SU-DHL-6 (cell line): ENCODE results near the gene OOSP1.
"Not testable (repeated sequence)": the region's sequence is repeated elsewhere in the genome, so short reads cannot be mapped to it uniquely, and the experiment has no call there.

Experiments
- H2AFZ ChIP-seq: fragments of 200-600 bp; sonication (generic); 2 replicates; pipeline ENCODE4 v1.6.1; 2014; ENCODE audit warnings: low read depth, mild to moderate bottlenecking, moderate library complexity, mixed read lengths, antibody characterized with exemption, low read length; ENCODE audit not compliant: severe bottlenecking
- H3F3A ChIP-seq: fragments of 200-600 bp; shearing (Covaris generic); 2 replicates; pipeline ENCODE4 v1.6.0; 2016; ENCODE audit warnings: antibody characterized with exemption, mild to moderate bottlenecking; ENCODE audit not compliant: insufficient read depth
- H3K27ac ChIP-seq: fragments of 200-600 bp; sonication (generic); 2 replicates; pipeline ENCODE4 v1.5.1; 2016; ENCODE audit warnings: low read depth, mild to moderate bottlenecking, low read length, moderate library complexity, mixed read lengths
- H3K27me3 ChIP-seq: fragments of 200-600 bp; sonication (generic), shearing (Covaris generic); 2 replicates; pipeline ENCODE4 v1.6.0; 2014; ENCODE audit warnings: mild to moderate bottlenecking, low read length
- H3K36me3 ChIP-seq: fragments of 200-600 bp; sonication (generic); 2 replicates; pipeline ENCODE4 v1.6.1; 2014; ENCODE audit warnings: mild to moderate bottlenecking, low read length, mixed read lengths
- H3K4me2 ChIP-seq: fragments of 300-600, 200-600 bp; shearing (Covaris generic), sonication (generic); 2 replicates; pipeline ENCODE4 v1.6.0; 2014; ENCODE audit warnings: low read length, low read depth, mild to moderate bottlenecking; ENCODE audit not compliant: poor library complexity, severe bottlenecking
- H3K4me3 ChIP-seq: fragments of 200-600 bp; sonication (generic); 2 replicates; pipeline ENCODE4 v1.5.1; 2014; ENCODE audit warnings: antibody characterized with exemption, low read length, mild to moderate bottlenecking, mixed read lengths; ENCODE audit not compliant: insufficient read depth, poor library complexity, severe bottlenecking
- H3K79me2 ChIP-seq: fragments of 200-600 bp; sonication (generic); 2 replicates; pipeline ENCODE4 v1.6.1; 2014; ENCODE audit warnings: mild to moderate bottlenecking, low read length, moderate library complexity; ENCODE audit not compliant: insufficient read depth
- H3K9ac ChIP-seq: fragments of 200-600 bp; sonication (generic); 2 replicates; pipeline ENCODE4 v1.7.0; 2014; ENCODE audit warnings: mild to moderate bottlenecking, low read length
- H3K9me2 ChIP-seq: fragments of 200-600 bp; sonication (generic); replicated peaks from 2 replicates; pipeline ENCODE4 v1.6.1; 2014; ENCODE audit warnings: low read length; ENCODE audit not compliant: insufficient read depth
- H3K9me3 ChIP-seq: fragments of 200-600 bp; sonication (generic); 2 replicates; pipeline ENCODE4 v1.6.1; 2014; ENCODE audit warnings: low read length, mixed read lengths; ENCODE audit not compliant: insufficient read depth
- H4K20me1 ChIP-seq: fragments of 200-600 bp; sonication (generic); 2 replicates; pipeline ENCODE4 v1.6.1; 2014; ENCODE audit warnings: low read depth, mild to moderate bottlenecking, antibody characterized with exemption, low read length, moderate library complexity, mixed read lengths
- EZH2phosphoT487 ChIP-seq: fragments of 200-600 bp; sonication (generic), shearing (Covaris generic); conservative IDR thresholded peaks from 2 replicates; pipeline ENCODE4 v1.6.1; 2018; ENCODE audit warnings: mild to moderate bottlenecking, antibody characterized with exemption, low read length, moderate library complexity, mixed read lengths
- TF ChIP-seq, protein P1 (sequence below): fragments of 200-600 bp; sonication (generic); IDR thresholded peaks from one replicate; pipeline ENCODE4 v1.5.1; 2017; ENCODE audit warnings: antibody characterized with exemption, mild to moderate bottlenecking, low read length, moderate library complexity; ENCODE audit not compliant: insufficient read depth, poor library complexity, severe bottlenecking

OOSP1 gene

DNA sequence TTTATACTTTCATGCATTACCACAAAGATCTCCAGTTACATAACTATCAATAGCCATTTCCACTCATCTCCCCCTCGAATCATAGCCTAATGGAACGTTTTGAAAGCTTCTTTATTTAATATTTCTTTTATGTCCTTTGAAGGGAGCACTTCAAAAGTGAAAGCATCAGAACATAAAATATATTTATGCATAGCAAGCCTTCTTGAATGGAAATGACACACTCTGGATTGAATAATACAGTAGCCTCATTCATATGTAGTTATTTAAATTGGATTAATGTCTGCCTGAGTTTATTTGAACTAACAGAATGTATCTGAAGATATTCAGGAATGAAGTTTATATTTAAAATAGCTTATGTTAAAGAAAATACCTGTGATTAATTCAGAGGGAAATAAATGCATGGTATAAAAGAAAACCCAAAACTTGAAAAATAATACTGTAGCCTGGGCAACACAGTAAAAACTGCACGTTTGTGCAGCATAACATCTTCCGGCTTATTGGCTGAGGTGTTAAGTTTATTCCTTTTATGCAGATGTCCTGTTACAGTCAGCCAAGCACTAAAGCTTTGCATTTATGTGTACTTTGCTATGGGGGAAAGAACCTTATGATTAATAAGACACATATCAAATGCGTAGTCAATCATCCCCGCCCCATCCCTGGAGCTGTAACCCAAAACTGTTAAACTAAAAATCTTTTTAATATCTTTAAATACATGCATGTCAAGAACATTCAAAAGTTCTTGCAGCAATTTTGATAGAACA is 37.7 kb upstream of the OOSP1 start:
- Histone ChIP-seq H3F3A (no peaks in the 10 kb centered on the region), H3K36me3 (no peaks in the 10 kb centered on the region), H2AFZ (no peak overlapping the region), H4K20me1 (no peaks in the 10 kb centered on the region), H3K79me2 (no peaks in the 10 kb centered on the region), H3K9me2 (no peaks in the 10 kb centered on the region), H3K9me3 (no peaks in the 10 kb centered on the region), H3K27ac (no peak overlapping the region), H3K27me3 (no peaks in the 10 kb centered on the region), H3K4me2 (no peak overlapping the region), H3K4me3 (no peak overlapping the region), H3K9ac (no peak overlapping the region)
- TF ChIP-seq, protein P1, sequence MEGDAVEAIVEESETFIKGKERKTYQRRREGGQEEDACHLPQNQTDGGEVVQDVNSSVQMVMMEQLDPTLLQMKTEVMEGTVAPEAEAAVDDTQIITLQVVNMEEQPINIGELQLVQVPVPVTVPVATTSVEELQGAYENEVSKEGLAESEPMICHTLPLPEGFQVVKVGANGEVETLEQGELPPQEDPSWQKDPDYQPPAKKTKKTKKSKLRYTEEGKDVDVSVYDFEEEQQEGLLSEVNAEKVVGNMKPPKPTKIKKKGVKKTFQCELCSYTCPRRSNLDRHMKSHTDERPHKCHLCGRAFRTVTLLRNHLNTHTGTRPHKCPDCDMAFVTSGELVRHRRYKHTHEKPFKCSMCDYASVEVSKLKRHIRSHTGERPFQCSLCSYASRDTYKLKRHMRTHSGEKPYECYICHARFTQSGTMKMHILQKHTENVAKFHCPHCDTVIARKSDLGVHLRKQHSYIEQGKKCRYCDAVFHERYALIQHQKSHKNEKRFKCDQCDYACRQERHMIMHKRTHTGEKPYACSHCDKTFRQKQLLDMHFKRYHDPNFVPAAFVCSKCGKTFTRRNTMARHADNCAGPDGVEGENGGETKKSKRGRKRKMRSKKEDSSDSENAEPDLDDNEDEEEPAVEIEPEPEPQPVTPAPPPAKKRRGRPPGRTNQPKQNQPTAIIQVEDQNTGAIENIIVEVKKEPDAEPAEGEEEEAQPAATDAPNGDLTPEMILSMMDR = no peak
- TF ChIP-seq EZH2phosphoT487 = no peak

DNA sequence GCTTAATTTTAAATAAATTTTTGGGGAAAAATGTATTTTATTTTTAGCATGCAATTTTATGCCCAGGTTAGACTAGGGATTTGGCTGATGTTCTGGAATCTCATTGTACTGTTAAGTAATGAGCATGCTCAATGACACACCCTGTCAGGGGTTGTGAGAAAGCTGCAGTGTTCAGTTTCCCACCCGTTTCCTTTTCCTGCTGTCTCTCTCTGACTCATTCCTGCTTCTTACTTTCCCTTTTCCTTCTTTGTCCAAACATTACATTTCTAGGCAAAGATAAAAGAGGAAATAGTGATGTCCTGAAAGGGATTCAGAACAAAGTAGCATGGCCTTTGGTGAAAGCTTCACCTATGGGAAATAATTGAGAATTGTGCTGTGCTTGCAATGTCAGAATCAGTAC is 36.9 kb upstream of the OOSP1 start:
- Histone ChIP-seq H3K9ac (no peak overlapping the region), H3K4me2 (no peak overlapping the region), H3K9me2 (no peaks in the 10 kb centered on the region), H3K79me2 (no peaks in the 10 kb centered on the region), H3K27me3 (no peaks in the 10 kb centered on the region), H4K20me1 (no peaks in the 10 kb centered on the region), H3K9me3 (no peaks in the 10 kb centered on the region), H2AFZ (no peak overlapping the region), H3F3A (no peaks in the 10 kb centered on the region), H3K36me3 (no peaks in the 10 kb centered on the region), H3K27ac (no peak overlapping the region), H3K4me3 (no peak overlapping the region)
- no peak for TF ChIP-seq EZH2phosphoT487

DNA sequence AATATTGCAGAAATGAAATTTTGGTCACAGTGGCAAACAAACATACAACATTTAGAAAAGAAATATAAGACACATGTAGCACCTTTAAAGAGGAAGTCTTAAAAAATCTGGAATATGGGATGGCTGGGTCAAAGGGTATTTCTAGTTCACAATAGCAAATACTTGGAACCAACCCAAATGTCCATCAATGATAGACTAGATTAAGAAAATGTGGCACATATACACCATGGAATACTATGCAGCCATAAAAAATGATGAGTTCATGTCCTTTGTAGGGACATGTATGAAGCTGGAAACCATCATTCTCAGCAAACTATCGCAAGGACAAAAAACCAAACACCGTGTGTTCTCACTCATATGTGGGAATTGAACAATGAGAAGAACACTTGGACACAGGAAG is 34.7 kb upstream of the OOSP1 start:
- H3K4me2 ChIP-seq, H3K9me3 ChIP-seq, H3K79me2 ChIP-seq, H3K9ac ChIP-seq, H3F3A ChIP-seq, H3K4me3 ChIP-seq, H3K9me2 ChIP-seq, H3K27me3 ChIP-seq, H3K36me3 ChIP-seq, H3K27ac ChIP-seq, H2AFZ ChIP-seq, H4K20me1 ChIP-seq: not testable (repeated sequence)

DNA sequence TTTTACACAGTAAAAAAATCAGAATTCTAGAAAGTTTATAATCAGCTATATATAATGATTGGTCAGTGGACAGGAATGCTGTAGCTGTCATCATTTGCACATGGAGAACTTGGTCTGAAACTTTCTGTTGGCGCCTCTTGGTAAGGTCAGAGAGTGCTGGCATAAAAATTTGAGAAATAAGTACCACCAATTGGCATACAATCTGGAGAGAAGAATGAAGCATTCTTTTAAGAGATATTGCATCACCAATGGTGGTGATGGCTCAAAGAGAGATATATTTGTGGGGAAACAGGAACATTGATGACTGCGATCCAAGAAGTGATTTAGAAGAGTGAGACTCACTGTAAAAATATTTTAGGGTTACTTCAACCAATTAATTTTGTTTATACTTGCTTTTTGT is 19.8 kb upstream of the OOSP1 start:
- Histone ChIP-seq H4K20me1 (no peaks in the 10 kb centered on the region), H3K27me3 (no peaks in the 10 kb centered on the region), H2AFZ (no peak overlapping the region), H3K9me3 (peaks cover 7% of the 10 kb centered on the region; the same call in 1 of the 2 replicates), H3K4me3 (no peak overlapping the region), H3K4me2 (no peak overlapping the region), H3K9me2 (no peaks in the 10 kb centered on the region), H3K9ac (no peak overlapping the region), H3K27ac (no peak overlapping the region), H3F3A (no peaks in the 10 kb centered on the region), H3K79me2 (no peaks in the 10 kb centered on the region), H3K36me3 (no peaks in the 10 kb centered on the region)
- TF ChIP-seq EZH2phosphoT487 = no peak
- TF ChIP-seq, protein P1 = no peak
